SW480 (cell line): ENCODE results near the gene CDK12.
A peak's percentile ranks its signal among the peaks of the same experiment; 100 is the strongest.
"Not testable (repeated sequence)": the region's sequence is repeated elsewhere in the genome, so short reads cannot be mapped to it uniquely, and the experiment has no call there.

Source experiments
- DNase-seq: peaks from one replicate; pipeline ENCODE4 v3.0.0-alpha.2; 2016; ENCODE audit warnings: low spot score

Gene CDK12

DNA sequence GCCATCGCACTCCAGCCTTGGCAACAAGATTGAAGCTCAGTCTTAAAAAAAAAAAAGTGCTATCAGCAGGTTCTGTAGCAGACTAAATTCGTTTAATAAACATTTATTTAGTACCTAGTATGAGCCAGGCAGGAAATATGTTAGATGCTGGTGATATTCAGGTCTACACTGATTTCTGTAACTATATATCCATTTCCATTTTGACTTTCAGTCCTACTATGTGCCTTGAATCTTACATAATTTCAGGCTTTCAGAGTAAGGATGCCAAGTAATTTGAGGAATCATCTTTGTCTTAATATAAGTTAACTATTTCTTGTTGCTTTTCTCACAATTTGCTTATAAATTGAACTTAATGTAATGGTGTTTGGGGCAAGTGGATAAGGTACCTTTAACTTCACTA lies 46.2 kb downstream of the CDK12 start:
- DNase-seq: no peak

DNA sequence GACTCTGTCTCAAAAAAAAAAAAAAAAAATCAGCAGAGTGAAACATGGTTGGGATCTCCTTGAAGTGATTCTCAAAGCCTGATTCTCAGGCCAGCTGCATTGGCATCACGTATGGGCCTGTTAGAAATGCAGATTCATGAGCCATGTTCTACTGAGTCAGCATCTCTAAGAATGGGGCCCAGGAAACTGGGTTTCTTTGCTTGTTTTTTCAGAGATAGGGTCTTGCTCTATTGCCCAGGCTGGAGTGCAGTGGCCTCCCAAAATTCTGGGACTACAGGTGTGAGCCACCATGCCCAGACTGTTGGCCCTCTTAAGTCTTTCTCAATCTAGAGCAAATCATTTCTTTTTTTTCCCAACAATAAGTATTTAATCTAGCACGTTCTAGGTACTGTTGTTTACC lies 47.7 kb downstream of the CDK12 start:
- no peak for DNase-seq

DNA sequence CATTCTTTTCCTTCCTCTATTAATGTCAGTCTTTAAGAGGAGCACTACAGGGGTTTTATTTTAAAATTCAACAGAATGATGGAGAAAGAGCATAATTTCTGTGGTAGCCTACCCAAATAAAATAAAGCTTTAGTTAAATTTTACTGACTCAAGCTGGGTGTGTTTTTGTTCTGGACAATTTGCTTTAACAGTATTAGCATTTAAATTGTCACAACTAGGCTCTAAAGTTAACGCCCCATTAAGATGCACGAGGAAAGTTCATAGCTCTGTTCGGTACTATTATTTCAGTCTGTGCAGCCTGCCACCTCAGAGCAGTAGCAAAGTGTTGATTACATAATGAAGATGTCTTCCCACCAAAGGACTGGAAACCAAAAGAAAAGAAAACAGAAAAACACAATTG lies 52.0 kb downstream of the CDK12 start:
- no peak for DNase-seq

DNA sequence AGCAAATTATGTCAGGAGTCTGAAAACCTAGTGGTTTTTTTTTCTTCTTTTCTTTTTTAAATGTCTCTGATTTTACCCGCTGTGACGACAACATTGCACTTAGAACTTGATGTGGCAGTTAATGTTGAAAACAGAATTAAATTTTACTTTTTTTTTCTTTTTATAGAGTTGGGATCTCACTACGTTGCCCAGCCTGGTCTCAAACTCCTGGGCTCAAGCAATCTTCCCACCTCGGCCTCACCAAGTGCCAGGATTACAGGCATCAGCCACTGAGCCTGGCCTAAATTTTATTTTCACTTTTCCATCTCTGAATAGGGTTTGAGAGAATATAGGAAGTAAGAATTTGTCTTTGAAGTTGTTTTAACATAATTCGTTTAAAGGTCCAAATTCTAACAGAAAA lies 52.6 kb downstream of the CDK12 start:
- no peak for DNase-seq

DNA sequence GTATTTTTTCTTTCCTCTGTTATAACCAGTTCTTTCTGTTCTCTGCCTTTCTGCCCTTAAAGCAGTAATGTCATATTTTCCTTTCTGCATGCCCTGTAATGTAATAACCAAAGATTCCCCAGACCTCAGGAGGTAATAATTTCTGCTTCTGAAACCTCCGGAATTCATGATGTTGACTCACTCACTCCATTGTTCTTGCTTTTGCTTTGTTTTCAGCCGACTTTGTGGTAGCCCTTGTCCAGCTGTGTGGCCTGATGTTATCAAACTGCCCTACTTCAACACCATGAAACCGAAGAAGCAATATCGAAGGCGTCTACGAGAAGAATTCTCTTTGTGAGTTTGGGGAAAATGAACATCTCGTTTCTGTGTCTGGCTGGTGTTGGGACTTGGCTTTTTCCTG lies 55.9 kb downstream of the CDK12 start:
- peak; percentile 61 for DNase-seq

DNA sequence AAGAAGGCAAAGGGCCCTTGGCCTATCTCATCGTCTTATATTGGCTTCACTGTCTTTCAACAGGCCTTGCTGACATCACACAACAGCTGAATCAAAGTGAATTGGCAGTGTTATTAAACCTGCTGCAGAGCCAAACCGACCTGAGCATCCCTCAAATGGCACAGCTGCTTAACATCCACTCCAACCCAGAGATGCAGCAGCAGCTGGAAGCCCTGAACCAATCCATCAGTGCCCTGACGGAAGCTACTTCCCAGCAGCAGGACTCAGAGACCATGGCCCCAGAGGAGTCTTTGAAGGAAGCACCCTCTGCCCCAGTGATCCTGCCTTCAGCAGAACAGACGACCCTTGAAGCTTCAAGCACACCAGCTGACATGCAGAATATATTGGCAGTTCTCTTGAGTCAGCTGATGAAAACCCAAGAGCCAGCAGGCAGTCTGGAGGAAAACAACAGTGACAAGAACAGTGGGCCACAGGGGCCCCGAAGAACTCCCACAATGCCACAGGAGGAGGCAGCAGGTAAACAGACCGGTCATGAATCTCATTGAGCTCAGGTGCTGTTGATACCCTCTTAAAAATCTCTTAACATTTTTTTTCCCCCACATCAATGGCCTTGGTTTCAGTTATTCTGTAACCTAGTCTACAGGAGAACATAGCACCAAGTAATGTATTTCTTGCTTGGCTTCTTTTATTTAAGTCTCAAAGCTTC lies 64.7 kb downstream of the CDK12 start:
- DNase-seq: no peak

DNA sequence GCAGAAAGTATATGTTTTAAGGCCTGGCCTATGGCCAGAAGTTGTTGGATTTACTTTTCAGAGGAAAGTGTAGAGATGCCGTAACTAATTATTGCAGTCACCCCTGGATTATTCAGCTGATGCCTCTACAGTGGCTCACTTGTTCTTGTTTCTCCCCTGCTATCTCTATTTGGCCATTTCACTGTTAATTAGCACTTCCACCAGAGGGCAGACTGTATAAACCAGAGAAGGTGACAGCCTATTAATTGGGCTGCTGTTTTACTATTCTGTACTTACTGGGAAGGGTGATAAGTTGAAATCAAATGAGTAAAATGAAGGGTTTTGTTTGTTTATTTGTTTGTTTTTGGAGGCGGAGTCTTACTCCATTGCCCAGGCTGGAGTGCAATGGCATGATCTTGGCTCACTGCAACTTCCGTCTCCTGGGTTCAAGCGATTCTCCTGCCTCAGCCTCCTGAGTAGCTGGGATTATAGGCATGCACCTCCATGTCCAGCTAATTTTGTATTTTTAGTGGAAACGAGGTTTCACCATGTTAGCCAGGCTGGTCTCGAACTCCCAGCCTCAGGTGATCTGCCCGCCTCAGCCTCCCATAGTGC lies 66.0 kb downstream of the CDK12 start:
- DNase-seq: peak; percentile 29

DNA sequence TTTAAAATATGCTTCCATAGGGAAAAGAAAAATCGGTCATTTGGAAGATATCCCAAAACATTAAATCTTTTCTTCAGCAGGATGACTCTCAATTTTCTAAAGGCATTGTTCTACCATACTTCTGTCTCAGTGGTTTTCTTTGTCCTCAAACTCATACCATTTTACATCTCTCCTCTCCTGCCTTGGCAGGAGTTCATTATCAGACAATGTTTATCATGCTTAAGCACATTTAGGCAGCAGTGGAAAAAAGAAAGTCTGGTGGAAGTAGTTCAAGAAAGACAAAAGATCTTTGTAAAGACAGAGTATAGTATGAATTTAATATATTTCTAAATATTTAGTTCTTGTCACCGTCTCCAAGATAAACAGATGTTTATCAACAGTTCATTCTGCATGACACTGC lies 68.2 kb downstream of the CDK12 start:
- no peak for DNase-seq

DNA sequence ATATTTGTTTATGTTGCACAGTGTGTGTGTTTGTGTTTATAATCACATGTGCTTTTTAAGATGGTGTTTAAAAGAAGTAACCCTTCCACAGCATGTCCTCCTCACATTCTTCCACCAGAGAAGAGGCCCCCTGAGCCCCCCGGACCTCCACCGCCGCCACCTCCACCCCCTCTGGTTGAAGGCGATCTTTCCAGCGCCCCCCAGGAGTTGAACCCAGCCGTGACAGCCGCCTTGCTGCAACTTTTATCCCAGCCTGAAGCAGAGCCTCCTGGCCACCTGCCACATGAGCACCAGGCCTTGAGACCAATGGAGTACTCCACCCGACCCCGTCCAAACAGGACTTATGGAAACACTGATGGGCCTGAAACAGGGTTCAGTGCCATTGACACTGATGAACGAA lies 69.2 kb downstream of the CDK12 start:
- no peak for DNase-seq

DNA sequence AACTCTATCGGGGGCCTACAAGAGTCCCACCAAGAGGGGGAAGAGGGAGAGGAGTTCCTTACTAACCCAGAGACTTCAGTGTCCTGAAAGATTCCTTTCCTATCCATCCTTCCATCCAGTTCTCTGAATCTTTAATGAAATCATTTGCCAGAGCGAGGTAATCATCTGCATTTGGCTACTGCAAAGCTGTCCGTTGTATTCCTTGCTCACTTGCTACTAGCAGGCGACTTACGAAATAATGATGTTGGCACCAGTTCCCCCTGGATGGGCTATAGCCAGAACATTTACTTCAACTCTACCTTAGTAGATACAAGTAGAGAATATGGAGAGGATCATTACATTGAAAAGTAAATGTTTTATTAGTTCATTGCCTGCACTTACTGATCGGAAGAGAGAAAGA lies 70.0 kb downstream of the CDK12 start:
- no peak for DNase-seq

DNA sequence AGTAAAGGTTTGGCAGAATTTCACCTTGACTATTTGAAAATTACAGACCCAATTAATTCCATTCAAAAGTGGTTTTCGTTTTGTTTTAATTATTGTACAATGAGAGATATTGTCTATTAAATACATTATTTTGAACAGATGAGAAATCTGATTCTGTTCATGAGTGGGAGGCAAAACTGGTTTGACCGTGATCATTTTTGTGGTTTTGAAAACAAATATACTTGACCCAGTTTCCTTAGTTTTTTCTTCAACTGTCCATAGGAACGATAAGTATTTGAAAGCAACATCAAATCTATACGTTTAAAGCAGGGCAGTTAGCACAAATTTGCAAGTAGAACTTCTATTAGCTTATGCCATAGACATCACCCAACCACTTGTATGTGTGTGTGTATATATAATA lies 72.6 kb downstream of the CDK12 start:
- DNase-seq: no peak

DNA sequence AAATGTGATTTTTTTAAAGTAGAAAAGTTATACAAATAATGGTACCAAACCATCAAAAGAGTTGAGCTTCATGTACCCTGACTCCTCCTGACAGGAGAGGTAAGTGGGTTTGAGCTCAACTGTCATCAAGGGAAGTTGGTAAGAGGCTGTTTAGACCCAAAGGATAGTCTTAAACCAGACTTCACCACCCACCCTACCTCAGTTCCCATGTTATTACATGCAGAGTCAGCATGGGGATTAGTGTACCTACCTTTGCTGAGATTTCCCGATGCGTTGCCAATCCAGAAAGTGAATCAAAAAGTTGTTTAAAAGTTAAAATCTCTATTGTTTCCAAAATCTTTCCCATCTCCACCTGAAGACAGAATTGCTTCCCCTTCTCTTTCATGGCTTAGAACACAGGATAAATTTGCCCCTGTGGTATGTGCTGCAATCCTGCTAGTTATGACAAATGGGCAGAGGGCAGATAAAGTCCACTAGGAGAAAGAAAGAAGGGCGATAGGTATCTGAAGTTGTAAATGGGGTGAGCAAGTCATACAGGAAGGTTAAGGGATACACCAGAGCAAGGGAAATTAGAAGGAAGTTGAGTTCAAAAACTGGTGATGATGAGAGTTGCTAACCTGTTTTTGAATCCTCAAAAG lies 73.6 kb downstream of the CDK12 start:
- DNase-seq: no peak

DNA sequence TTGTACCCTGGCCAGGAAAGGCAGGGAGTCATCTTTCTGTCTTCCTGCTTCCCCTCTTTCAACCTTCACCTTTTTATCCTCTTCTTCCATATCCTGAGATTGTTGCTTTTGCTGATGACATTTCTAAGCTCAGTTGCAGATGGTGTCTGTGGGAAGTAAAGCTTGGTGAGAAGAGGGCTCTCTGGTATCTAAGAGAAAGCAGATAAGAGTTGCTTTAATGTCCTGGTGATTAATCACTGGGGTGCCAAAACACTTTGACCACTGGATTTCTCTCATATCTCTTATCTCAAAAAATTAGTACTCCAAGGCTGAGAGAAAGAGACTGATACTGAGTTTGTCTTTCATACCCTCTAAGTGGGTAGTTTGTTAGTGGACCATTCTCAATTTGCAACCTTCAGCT lies 75.2 kb downstream of the CDK12 start:
- DNase-seq: no peak

DNA sequence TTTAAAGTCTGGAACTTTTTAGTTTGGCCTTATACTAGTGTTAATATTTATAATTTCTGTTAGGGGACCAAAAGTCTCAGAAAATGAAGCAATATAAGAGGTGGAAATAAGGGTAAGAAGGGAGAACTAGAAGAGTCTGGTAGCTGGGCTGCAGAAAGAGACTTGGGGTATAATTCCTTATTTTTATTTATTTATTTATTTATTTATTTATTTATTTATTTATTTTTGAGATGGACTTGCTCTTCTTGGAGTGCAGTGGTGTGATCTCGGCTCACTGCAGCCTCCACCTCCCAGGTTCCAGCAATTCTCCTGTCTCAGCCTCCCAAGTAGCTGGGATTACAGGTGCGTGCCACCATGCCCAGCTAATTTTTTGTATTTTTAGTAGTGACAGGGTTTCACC lies 76.1 kb downstream of the CDK12 start:
- DNase-seq: not testable (repeated sequence)

DNA sequence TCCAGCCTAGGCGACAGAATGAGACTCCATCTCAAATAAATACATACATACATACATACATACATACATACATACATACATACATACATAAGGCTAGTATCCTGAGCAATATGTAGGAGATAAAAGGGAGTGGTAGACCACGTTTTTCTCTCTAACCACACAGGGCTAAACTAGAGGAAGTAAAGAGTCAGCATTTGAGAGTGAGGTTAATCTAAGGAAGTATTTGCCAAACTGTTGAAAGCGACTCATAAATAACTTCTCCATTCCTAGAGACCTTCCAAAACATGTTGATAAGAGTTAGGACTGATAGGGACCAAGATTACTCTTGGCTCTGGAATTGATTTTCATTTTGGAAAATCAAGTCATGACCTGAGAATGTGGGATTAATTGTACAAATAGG lies 77.6 kb downstream of the CDK12 start:
- no peak for DNase-seq

DNA sequence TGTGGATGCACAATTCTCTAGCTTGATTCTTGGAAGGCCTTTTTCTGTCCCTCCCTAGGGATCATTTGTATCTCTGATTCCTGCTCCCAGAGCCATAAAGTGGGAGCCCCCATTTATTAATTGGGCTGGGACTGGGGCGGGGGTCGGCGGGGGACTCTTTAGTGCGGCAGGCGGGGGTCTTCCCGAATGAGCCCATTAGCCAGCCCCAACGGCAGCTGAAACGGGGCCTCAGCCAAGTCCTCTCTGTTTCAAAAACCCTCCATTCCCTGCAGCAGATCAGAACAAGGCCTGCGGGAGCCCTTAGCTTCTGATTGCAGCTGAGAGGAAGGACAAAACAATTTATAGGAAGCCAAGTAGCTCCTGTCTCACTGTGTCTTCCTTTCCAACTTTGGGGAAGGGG lies 79.3 kb downstream of the CDK12 start:
- no peak for DNase-seq

DNA sequence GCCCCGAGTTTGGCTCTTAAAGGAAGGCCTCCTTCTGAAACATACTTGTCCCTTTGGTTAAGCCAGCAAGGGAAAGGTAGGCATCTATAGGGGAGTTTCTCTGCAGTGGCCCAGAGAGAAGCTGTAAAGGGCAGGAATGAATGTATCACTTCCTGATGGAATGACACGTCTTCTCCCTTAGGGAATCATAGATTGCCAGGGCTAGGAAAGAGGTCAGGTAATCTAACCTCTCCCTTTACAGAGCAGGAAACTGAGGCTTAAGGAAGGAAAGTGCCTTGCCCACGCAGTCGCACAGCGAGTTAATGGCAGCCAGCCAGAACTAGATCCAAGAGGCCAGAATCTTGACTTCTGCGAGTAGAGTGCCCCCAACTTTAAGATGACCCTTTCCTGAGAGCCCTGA lies 80.4 kb downstream of the CDK12 start:
- DNase-seq: no peak

DNA sequence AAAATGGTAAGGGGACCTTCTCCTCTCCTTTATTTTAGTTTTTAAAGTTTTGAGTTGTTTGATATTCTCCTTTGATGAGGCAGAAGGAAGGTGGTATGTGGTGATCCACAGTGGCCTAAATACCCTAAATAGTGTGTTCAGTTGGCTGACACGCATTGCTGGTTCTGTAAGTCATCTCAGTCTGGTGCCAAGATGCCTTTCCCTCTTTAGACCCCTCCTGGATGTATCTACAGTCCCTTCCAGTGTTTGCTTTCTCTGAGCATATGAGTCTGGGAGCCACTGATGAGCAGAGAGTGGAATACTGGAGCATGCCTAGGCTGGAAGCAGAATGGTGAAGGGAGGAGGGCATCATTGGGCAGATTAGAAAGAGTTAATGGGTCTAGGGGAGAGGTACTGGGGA lies 81.9 kb downstream of the CDK12 start:
- DNase-seq: no peak

DNA sequence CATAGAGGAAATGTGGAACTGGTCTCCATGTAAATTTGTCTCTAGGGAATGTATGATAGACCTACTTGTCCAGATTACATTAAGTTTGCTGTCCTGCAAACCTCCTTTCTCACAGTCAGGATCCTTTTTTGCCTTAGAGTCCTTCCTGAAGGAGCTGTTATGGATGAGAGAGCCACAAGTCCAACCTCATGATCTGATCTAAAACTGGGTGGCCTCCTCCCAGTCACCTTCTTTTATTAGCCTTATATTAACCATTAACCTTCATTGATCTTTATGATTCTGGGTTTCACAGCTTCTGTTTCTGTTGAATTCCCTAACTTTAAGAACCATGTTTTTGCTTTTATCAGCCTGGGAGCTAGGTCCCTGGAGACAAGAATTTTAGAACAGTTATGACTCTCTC lies 82.4 kb downstream of the CDK12 start:
- no peak for DNase-seq

DNA sequence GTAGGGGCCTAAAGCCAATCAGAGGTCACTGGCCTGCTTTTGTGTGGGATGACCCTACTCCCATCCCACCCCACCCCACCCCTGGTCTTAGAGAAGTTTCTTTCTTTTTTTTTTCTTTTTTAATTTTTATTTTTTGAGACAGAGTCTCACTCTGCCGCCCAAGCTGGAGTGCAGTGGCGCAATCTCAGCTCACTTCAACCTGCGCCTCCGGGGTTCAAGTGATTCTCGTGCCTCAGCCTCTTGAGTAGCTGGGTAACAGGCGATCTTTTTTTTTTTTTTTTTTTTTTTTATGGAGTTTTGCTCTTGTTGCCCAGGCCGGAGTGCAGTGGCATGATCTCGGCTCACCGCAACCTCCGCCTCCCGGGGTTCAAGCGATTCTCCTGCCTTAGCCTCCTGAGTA lies 83.1 kb downstream of the CDK12 start:
- not testable (repeated sequence) for DNase-seq

DNA sequence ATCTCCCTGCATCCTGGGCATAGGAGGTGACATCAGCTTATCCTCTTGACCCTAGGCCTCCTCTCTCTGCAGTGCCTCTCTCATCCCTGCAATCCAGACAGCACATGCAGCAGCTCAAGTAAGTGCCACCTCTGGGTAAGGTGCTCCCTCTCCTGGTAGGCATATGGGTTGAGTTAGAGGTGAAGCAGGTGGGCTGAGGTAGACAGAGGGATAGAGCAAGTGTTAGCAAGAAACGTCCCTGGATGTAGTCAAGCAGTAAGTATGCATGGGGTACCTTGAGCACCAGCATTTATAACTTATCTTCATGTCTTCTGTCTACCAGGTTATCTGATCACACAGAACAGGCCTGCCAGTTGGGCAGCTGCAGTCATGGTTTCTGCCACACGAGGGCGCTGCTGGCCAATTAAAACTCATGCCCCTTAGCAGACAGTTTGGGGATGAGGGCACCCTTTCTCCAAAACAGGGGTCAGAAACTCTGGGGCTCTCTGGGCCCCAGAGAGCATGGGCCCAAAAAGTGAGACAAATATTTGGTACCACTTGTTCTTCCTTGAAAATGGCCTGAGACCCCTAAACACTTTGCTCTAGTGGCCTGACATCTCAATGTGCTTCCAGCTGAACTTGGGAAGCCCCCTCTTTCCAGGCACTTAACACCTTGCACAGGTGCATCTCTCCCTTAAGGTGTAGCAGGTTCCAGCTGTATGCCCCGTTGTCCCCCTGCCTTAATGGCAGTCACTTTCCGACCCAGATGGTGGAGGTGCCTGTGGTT lies 86.6 kb downstream of the CDK12 start:
- DNase-seq: peak; percentile 32

DNA sequence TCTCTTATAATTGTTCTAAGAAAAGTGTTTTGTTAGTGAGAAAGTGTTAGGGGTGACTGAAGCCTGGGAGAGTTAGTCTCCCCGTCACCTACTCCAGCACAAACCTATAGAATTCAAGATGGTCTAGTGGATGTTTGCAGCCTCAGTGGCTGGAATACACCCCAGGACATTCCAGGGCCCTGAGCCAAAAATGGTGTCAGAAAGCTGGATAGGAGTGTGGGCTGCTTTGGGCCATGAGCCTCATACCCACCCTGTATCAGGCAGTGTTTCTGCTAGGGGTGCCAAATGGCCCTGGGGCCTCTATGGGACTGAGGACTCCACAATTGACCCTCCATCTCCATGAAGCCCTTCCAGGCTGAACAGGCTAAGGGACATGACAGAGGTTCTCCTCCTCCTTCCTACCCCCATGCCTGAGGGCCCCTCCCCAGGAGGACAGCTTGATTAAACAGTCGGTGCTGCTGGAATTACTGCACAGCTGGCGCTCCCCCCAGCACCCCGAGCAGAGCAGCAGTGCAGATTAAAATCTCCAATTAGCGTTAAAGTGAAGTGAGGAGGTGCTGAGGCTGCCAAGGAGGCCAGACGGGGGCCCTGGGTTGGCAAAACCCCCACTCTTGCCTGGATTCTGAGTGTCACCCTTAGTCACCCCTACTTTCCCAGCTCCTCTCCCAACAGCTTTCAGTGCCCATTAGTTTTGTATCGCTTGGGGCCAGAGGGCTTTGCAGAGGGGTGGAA lies 87.4 kb downstream of the CDK12 start:
- no peak for DNase-seq
